Measurements from ENCODE around the gene RARRES2. TPM values are rescaled to one million over a fixed set of nuclear protein-coding genes. Genes with fewer than 3 reads are reported as not detected.
A peak's percentile ranks its signal among the peaks of the same experiment; 100 is the strongest.

RARRES2 gene
- total and polyA plus RNA-seq, 2 of the 13 experiments (the other 11 are each of a cell fraction or from before 2014, with no cell fraction given): 134 to 172 TPM

DNA sequence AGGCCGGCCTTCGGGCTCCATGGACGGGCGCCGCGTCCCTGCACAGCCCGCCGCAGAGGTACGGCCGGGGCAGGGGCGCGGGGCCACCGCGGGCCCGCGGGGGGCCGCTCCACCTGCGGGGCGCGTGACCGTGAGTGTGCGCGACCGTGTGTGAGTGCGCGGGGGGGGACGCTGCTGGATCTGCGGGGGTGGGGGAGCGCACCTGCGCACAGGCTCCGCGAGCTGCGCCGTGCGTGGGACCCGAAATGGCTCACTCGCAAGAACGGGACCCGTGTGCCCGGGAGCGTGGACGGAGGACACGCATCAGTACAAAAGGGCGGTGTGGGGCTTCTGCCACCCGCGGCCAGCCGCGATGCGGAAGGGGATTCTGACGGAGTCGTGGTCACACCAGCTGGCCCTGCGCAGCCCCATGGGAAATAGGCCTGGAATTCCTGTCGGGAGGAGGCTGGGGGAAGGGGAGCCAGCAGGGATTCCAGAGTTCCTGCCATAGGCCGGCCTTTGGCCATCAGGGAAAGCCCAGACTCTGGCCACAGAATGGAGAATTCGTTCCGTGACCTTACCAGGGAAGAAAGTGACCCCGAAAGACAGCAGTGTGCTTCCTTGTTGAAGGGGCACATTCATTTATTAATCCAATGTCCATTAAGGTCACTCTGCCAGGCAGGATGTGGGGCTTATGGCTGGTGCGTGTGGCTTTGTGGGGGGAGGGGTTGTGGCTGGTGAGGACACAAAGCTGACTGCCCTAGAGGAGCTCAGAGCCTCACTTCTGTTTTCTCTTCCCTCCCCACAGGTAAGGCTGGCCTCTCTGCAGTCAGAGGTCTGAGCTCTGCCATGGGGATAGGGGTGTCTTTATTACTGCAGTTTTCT is 27.7 kb upstream of the RARRES2 start (continued):
- TF ChIP-seq FOSL1 (CRISPR knock-in tag; IDR thresholded peaks at IDR 0.05; ENCODE audit: borderline replicate concordance) (no peak), ZNF720 (CRISPR knock-in tag; IDR thresholded peaks at IDR 0.05) (no peak), PTBP1 (IDR thresholded peaks at IDR 0.05; ENCODE audit: low read depth, low read length, poor library complexity, severe bottlenecking) (no peak), SETDB1 (CRISPR knock-in tag; IDR thresholded peaks at IDR 0.05; ENCODE audit: borderline replicate concordance) (no peak), HDAC2 (CRISPR knock-in tag; IDR thresholded peaks at IDR 0.05) (no peak; the same call in 1 of the 2 replicates), ZNF652 (CRISPR knock-in tag; IDR thresholded peaks at IDR 0.05; ENCODE audit: borderline replicate concordance, low read depth) (no peak), NFYB (CRISPR knock-in tag; IDR thresholded peaks at IDR 0.05) (no peak), LCORL (IDR thresholded peaks at IDR 0.05) (no peak), LCORL (CRISPR knock-in tag; IDR thresholded peaks at IDR 0.05) (no peak), KDM4B (CRISPR knock-in tag; IDR thresholded peaks at IDR 0.05) (no peak), MAFK (conservative IDR thresholded peaks at IDR 0.05 in 1 of 2, IDR thresholded peaks at IDR 0.05 in 1 of 2; ENCODE audit: low read length in 2 of 2) (no peak), ZNF543 (CRISPR knock-in tag; IDR thresholded peaks at IDR 0.05) (no peak; the same call in 1 of the 2 replicates), ZNF367 (CRISPR knock-in tag; IDR thresholded peaks at IDR 0.05; ENCODE audit: borderline replicate concordance) (no peak), ATAD3A (CRISPR knock-in tag; IDR thresholded peaks at IDR 0.05) (no peak)
- TF ChIP-seq, protein P1, sequence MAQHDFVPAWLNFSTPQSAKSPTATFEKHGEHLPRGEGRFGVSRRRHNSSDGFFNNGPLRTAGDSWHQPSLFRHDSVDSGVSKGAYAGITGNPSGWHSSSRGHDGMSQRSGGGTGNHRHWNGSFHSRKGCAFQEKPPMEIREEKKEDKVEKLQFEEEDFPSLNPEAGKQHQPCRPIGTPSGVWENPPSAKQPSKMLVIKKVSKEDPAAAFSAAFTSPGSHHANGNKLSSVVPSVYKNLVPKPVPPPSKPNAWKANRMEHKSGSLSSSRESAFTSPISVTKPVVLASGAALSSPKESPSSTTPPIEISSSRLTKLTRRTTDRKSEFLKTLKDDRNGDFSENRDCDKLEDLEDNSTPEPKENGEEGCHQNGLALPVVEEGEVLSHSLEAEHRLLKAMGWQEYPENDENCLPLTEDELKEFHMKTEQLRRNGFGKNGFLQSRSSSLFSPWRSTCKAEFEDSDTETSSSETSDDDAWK (CRISPR knock-in tag; IDR thresholded peaks at IDR 0.05): no peak
- TF ChIP-seq, protein P2, sequence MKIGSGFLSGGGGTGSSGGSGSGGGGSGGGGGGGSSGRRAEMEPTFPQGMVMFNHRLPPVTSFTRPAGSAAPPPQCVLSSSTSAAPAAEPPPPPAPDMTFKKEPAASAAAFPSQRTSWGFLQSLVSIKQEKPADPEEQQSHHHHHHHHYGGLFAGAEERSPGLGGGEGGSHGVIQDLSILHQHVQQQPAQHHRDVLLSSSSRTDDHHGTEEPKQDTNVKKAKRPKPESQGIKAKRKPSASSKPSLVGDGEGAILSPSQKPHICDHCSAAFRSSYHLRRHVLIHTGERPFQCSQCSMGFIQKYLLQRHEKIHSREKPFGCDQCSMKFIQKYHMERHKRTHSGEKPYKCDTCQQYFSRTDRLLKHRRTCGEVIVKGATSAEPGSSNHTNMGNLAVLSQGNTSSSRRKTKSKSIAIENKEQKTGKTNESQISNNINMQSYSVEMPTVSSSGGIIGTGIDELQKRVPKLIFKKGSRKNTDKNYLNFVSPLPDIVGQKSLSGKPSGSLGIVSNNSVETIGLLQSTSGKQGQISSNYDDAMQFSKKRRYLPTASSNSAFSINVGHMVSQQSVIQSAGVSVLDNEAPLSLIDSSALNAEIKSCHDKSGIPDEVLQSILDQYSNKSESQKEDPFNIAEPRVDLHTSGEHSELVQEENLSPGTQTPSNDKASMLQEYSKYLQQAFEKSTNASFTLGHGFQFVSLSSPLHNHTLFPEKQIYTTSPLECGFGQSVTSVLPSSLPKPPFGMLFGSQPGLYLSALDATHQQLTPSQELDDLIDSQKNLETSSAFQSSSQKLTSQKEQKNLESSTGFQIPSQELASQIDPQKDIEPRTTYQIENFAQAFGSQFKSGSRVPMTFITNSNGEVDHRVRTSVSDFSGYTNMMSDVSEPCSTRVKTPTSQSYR (CRISPR knock-in tag; IDR thresholded peaks at IDR 0.05; ENCODE audit: borderline replicate concordance): peak; percentile 75
- TF ChIP-seq, protein P3, sequence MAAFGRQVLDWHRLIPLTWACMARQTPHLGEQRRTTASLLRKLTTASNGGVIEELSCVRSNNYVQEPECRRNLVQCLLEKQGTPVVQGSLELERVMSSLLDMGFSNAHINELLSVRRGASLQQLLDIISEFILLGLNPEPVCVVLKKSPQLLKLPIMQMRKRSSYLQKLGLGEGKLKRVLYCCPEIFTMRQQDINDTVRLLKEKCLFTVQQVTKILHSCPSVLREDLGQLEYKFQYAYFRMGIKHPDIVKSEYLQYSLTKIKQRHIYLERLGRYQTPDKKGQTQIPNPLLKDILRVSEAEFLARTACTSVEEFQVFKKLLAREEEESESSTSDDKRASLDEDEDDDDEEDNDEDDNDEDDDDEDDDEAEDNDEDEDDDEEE (CRISPR knock-in tag; IDR thresholded peaks at IDR 0.05): no peak
- TF ChIP-seq, protein P4, sequence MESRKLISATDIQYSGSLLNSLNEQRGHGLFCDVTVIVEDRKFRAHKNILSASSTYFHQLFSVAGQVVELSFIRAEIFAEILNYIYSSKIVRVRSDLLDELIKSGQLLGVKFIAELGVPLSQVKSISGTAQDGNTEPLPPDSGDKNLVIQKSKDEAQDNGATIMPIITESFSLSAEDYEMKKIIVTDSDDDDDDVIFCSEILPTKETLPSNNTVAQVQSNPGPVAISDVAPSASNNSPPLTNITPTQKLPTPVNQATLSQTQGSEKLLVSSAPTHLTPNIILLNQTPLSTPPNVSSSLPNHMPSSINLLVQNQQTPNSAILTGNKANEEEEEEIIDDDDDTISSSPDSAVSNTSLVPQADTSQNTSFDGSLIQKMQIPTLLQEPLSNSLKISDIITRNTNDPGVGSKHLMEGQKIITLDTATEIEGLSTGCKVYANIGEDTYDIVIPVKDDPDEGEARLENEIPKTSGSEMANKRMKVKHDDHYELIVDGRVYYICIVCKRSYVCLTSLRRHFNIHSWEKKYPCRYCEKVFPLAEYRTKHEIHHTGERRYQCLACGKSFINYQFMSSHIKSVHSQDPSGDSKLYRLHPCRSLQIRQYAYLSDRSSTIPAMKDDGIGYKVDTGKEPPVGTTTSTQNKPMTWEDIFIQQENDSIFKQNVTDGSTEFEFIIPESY (CRISPR knock-in tag; IDR thresholded peaks at IDR 0.05): no peak
- TF ChIP-seq, protein P5, sequence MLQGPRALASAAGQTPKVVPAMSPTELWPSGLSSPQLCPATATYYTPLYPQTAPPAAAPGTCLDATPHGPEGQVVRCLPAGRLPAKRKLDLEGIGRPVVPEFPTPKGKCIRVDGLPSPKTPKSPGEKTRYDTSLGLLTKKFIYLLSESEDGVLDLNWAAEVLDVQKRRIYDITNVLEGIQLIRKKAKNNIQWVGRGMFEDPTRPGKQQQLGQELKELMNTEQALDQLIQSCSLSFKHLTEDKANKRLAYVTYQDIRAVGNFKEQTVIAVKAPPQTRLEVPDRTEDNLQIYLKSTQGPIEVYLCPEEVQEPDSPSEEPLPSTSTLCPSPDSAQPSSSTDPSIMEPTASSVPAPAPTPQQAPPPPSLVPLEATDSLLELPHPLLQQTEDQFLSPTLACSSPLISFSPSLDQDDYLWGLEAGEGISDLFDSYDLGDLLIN (CRISPR knock-in tag; IDR thresholded peaks at IDR 0.05; ENCODE audit: borderline replicate concordance): no peak
- TF ChIP-seq, protein P6, sequence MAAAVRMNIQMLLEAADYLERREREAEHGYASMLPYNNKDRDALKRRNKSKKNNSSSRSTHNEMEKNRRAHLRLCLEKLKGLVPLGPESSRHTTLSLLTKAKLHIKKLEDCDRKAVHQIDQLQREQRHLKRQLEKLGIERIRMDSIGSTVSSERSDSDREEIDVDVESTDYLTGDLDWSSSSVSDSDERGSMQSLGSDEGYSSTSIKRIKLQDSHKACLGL (CRISPR knock-in tag; IDR thresholded peaks at IDR 0.05): no peak

All from HepG2 (cell line).